Caco-2 (cell line): ENCODE measurements around the gene LRIG1. TPM values are rescaled to one million over a fixed set of nuclear protein-coding genes. Genes with fewer than 3 reads are reported as not detected.

Experiments used
- BruUV-seq: library from RNA; stranded (reverse); fragments of 400-500 nt; replicated peaks from 2 replicates; lab custom pipeline; 2021; lab: Mats Ljungman, UMichigan
- CTCF ChIA-PET: fragments of 300-600 bp; sonication (Branson Sonifier 250); formaldehyde crosslinking; loops from one replicate; lab custom pipeline; 2022; ENCODE audit warnings: antibody characterized with exemption; lab: Charles Lee
- POLR2A ChIA-PET: fragments of 300-600 bp; sonication (Branson Sonifier 250); formaldehyde crosslinking; loops from one replicate; lab custom pipeline; 2022; ENCODE audit warnings: antibody characterized with exemption; lab: Charles Lee
- DNase-seq, 2 experiments: peaks; one replicate each; pipeline versions ENCODE4 v3.0.0 to v3.0.0-alpha.2; 2020 to 2022
- H3K27me3 ChIP-seq: replicated peaks from 2 replicates; pipeline ENCODE4 v1.6.0; 2011; ENCODE audit warnings: low read length; ENCODE audit not compliant: control insufficient read depth, insufficient read depth
- H3K36me3 ChIP-seq: 2 replicates; pipeline ENCODE4 v1.5.1; 2011; ENCODE audit warnings: low read length; ENCODE audit not compliant: control insufficient read depth, insufficient read depth
- H3K4me1 ChIP-seq: fragments of 250-450 bp; sonication (Bioruptor Pico); 2 replicates; pipeline ENCODE4 v1.5.1; 2020; ENCODE audit warnings: mild to moderate bottlenecking
- H3K4me3 ChIP-seq: 2 replicates; pipeline ENCODE4 v1.5.1; 2011; ENCODE audit warnings: low read depth, mild to moderate bottlenecking, control low read depth, low read length
- H3K9me3 ChIP-seq: fragments of 250-450 bp; sonication (Bioruptor Pico); 2 replicates; pipeline ENCODE4 v1.5.1; 2020; ENCODE audit warnings: mild to moderate bottlenecking, moderate library complexity
- H3K27ac Mint-ChIP-seq: one replicate; pipeline ENCODE4 v1.8.0; 2022; ENCODE audit warnings: mixed read lengths; ENCODE audit not compliant: unreplicated experiment
- H3K27me3 Mint-ChIP-seq: one replicate; pipeline ENCODE4 v1.8.0; 2022; ENCODE audit warnings: mixed read lengths; ENCODE audit not compliant: insufficient read depth, unreplicated experiment
- H3K36me3 Mint-ChIP-seq: one replicate; pipeline ENCODE4 v1.8.0; 2022; ENCODE audit warnings: mild to moderate bottlenecking, mixed read lengths; ENCODE audit not compliant: insufficient read depth, unreplicated experiment
- H3K4me1 Mint-ChIP-seq: one replicate; pipeline ENCODE4 v1.8.0; 2022; ENCODE audit warnings: low read depth, mixed read lengths; ENCODE audit not compliant: unreplicated experiment
- H3K4me3 Mint-ChIP-seq: one replicate; pipeline ENCODE4 v1.8.0; 2022; ENCODE audit warnings: mild to moderate bottlenecking, moderate library complexity, mixed read lengths; ENCODE audit not compliant: unreplicated experiment
- H3K9me3 Mint-ChIP-seq: one replicate; pipeline ENCODE4 v1.8.0; 2022; ENCODE audit warnings: mixed read lengths; ENCODE audit not compliant: unreplicated experiment
- CTCF ChIP-seq, 2 experiments: fragments of 200-600 bp in 1 of 2; IDR thresholded peaks; 1 replicate in 1 of 2; 2 replicates in 1 of 2; pipeline versions ENCODE4 v1.5.1 to v1.8.0; 2011 to 2022; ENCODE audit warnings: antibody characterized with exemption in 1 of 2, control low read depth in 1 of 2, inconsistent platforms in 1 of 2, low read depth in 1 of 2, low read length in 1 of 2, mild to moderate bottlenecking in 1 of 2, moderate library complexity in 1 of 2; ENCODE audit not compliant: insufficient read depth in 1 of 2, severe bottlenecking in 1 of 2, unreplicated experiment in 1 of 2
- intact Hi-C: fragments of 100-400 bp; cut with micrococcal nuclease; formaldehyde crosslinking; loops from one replicate; pipeline ENCODE4 v1.10.0; 2022; ENCODE audit not compliant: unreplicated experiment
- total RNA-seq: library from RNA; stranded (reverse); gene quantifications from 2 replicates; pipeline ENCODE4 v1.2.3, GENCODE V29; 2022

LRIG1 gene
- total RNA-seq, 1 experiment from 2014 or later, result 43.4 TPM

- H3K27me3 ChIP-seq, result no peaks in the 10 kb centered on the region
- H3K9me3 ChIP-seq, result no peaks in the 10 kb centered on the region
- no peak for DNase-seq
- no peaks in the 10 kb centered on the region for H3K4me1 ChIP-seq
- Mint-ChIP-seq H3K27me3 (no peaks in the 10 kb centered on the region), H3K36me3 (no peaks in the 10 kb centered on the region), H3K4me3 (no peak overlapping the region), H3K9me3 (no peaks in the 10 kb centered on the region), H3K27ac (no peak overlapping the region), H3K4me1 (no peaks in the 10 kb centered on the region)
- no peak overlapping the region for H3K4me3 ChIP-seq
- no TSS peak for BruUV-seq
- ChIA-PET CTCF (no interaction called here), POLR2A (no interaction called here)
- no peak for TF ChIP-seq CTCF (IDR thresholded peaks at IDR 0.05; ENCODE audit: insufficient read depth in 1 of 2, low read depth in 1 of 2, low read length in 1 of 2, severe bottlenecking in 1 of 2, unreplicated experiment in 1 of 2)
- intact Hi-C loops, result no loop called here
- H3K36me3 ChIP-seq, result no peaks in the 10 kb centered on the region
Observed at GRCh38 chr3:66542153-66542552, 41.3 kb upstream of the LRIG1 start.

GRCh38 chr3:66539466-66539989 is 38.7 kb upstream of the LRIG1 start:
- no TSS peak for BruUV-seq
- Histone ChIP-seq H3K4me1 (no peaks in the 10 kb centered on the region), H3K4me3 (no peak overlapping the region), H3K27me3 (no peaks in the 10 kb centered on the region), H3K9me3 (no peaks in the 10 kb centered on the region), H3K36me3 (no peaks in the 10 kb centered on the region)
- Mint-ChIP-seq H3K27ac (no peak overlapping the region), H3K9me3 (no peaks in the 10 kb centered on the region), H3K27me3 (no peaks in the 10 kb centered on the region), H3K4me3 (no peak overlapping the region), H3K4me1 (peaks cover 2% of the 10 kb centered on the region), H3K36me3 (no peaks in the 10 kb centered on the region)
- intact Hi-C loops, result no loop called here
- no peak for TF ChIP-seq CTCF (IDR thresholded peaks at IDR 0.05; ENCODE audit: insufficient read depth in 1 of 2, low read depth in 1 of 2, low read length in 1 of 2, severe bottlenecking in 1 of 2, unreplicated experiment in 1 of 2)
- DNase-seq, result no peak
- ChIA-PET POLR2A (no interaction called here), CTCF (interaction anchor here (0.7 kb wide), 1 partner anchor 109 kb away, joined by 3 read pairs; no protein-coding TSS in a partner anchor)

GRCh38 chr3:66538390-66538789 is 37.6 kb upstream of the LRIG1 start:
- TF ChIP-seq CTCF (IDR thresholded peaks at IDR 0.05; ENCODE audit: insufficient read depth in 1 of 2, low read depth in 1 of 2, low read length in 1 of 2, severe bottlenecking in 1 of 2, unreplicated experiment in 1 of 2), result no peak
- Histone ChIP-seq H3K27me3 (no peaks in the 10 kb centered on the region), H3K4me1 (no peaks in the 10 kb centered on the region), H3K4me3 (no peak overlapping the region), H3K36me3 (no peaks in the 10 kb centered on the region), H3K9me3 (no peaks in the 10 kb centered on the region)
- intact Hi-C loops, result no loop called here
- H3K27ac Mint-ChIP-seq, result no peak overlapping the region
- H3K4me1 Mint-ChIP-seq, result peaks cover 8% of the 10 kb centered on the region
- ChIA-PET POLR2A (no interaction called here), CTCF (interaction anchor here (0.9 kb wide), 1 partner anchor 262 kb away, joined by 4 read pairs; no protein-coding TSS in a partner anchor)
- no peak overlapping the region for H3K4me3 Mint-ChIP-seq
- H3K36me3 Mint-ChIP-seq, result no peaks in the 10 kb centered on the region
- no peaks in the 10 kb centered on the region for H3K27me3 Mint-ChIP-seq
- no peak for DNase-seq
- BruUV-seq, result no TSS peak
- no peaks in the 10 kb centered on the region for H3K9me3 Mint-ChIP-seq
